GM18526 (cell line): ENCODE data around the gene SRSF6.

Source experiments
- POLR2A ChIP-seq: IDR thresholded peaks from 3 replicates; pipeline ENCODE4 v1.6.1; 2011; ENCODE audit not compliant: insufficient read length; ENCODE audit errors: extremely low read depth

Gene SRSF6

DNA sequence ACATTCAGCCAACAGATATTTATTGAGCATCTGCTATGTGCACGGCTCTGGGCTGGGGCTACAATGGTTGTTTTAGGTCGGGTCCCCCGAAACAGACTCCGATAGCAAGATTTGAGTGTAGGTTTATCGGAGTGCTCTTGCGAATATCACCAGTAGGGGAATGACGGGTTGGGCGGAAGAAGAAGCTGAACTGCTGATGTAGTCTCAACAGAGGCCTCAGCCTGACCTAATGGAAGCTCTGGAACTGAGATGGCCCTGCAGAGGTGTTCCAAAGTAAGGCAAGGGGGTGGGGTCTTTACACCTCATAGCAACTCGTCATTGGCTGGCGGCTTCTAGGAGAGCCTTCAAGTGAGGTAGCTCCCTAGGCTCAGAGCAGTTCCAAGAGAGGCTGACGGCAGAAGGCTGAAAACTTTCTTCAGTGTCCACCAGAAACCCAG lies 50.9 kb downstream of the SRSF6 start:
- TF ChIP-seq POLR2A = no peak

DNA sequence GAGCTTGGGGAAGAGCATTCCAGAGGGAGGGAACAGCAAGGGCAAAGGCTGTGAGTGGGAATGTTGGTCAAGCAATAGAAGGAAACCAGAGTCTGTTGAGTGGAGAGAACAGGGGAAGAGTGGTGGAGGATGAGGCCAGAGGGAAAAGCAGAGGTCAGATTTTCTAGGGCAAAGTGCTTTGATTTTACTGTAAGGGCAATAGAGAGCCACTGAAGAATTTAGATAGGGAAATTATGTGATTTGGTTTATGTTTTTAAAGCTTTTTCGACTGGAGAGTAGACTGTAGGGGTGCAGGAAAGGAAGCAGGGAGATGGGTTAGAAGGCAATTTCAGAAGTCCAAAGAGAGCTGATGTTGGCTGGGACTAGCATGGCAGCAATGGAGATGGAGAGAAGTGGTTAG lies 54.2 kb downstream of the SRSF6 start:
- TF ChIP-seq POLR2A = no peak

DNA sequence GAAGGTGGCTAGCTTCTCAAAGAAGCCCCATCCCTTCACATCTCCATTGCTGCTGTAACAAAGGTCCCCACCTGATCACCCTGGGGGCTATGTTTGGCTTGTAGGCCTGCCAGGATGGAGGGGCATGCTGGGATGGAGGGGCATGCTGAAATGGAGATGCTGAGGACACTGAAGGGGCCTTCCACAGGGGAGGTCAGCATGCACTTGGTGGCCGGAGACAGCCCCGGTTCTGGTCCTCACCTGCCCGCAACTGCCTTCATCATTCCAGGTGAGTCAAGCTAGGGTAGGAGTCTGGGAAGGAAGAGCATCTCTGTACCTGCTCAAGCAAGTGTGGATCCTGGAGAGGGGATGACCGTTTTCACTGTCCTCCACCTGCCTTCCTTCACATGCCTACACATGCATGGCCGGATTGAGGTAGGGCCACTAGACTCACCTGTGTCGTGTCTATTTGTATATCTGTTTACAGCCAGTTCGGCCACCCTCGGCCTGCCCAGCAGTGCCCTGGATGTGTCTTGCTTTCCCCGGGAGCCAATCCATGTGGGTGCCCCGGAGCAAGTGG lies 55.8 kb downstream of the SRSF6 start:
- TF ChIP-seq POLR2A = no peak
